GM12878 (cell line): Measurements from ENCODE around the gene OR1J2. TPM values are rescaled to one million over a fixed set of nuclear protein-coding genes. Genes with fewer than 3 reads are reported as not detected.

Experiments used
- ATAC-seq: fragments of 200-7000 bp; cut with Tn5 transposase; 3 replicates; pipeline ENCODE4 v1.9.1; 2020; ENCODE audit warnings: mild to moderate bottlenecking, moderate library complexity
- Bru-seq: library from RNA; stranded (reverse); fragments of 400-500 nt; gene quantifications from one replicate; lab custom pipeline; 2021; lab: Mats Ljungman, UMichigan
- BruChase-seq, 2 experiments: library from RNA; stranded (reverse); fragments of 400-500 nt; gene quantifications; one replicate each; lab custom pipeline; 2021; lab: Mats Ljungman, UMichigan
- BruUV-seq: library from RNA; stranded (reverse); fragments of 400-500 nt; replicated peaks from 2 replicates; lab custom pipeline; 2021; lab: Mats Ljungman, UMichigan
- CTCF ChIA-PET: fragments of 300-600 bp; sonication (Branson Sonifier 250); formaldehyde crosslinking; extraction: SDS; loops from one replicate; lab custom pipeline; 2021; ENCODE audit warnings: inconsistent platforms; lab: Yijun Ruan, JAX
- POLR2A ChIA-PET: fragments of 350-600 bp; formaldehyde crosslinking; extraction: SDS; loops from one replicate; lab custom pipeline; 2021; ENCODE audit warnings: inconsistent platforms; lab: Charles Lee
- RAD21 ChIA-PET: fragments of 300-600 bp; sonication (Branson Sonifier 250); formaldehyde crosslinking; loops from one replicate; lab custom pipeline; 2023; ENCODE audit warnings: antibody characterized with exemption; ENCODE audit not compliant: unreplicated experiment; lab: Charles Lee
- SMC1A ChIA-PET: fragments of 300-600 bp; sonication (Branson Sonifier 250); formaldehyde crosslinking; loops from one replicate; lab custom pipeline; 2023; ENCODE audit not compliant: unreplicated experiment, uncharacterized antibody; lab: Charles Lee
- DNase-seq: peaks from one replicate; pipeline ENCODE4 v3.0.0-alpha.2; 2011; ENCODE audit warnings: low read depth, low spot score
- FAIRE-seq: peaks from 3 replicates; lab custom pipeline; 2011; peaks lifted over from hg19 to GRCh38; lab: Jason Lieb, UNC
- H2AFZ ChIP-seq: 2 replicates; pipeline ENCODE4 v1.6.0; 2011; ENCODE audit warnings: low read depth, low read length, control low read depth; ENCODE audit not compliant: control insufficient read depth
- H3K27ac ChIP-seq: 2 replicates; pipeline ENCODE4 v1.5.1; 2011; ENCODE audit warnings: control low read depth; ENCODE audit not compliant: control insufficient read depth, insufficient read depth
- H3K27me3 ChIP-seq, 2 experiments: replicated peaks in 1 of 2; 2 replicates each; pipeline versions ENCODE4 v1.6.0 to v1.6.1; 2011; ENCODE audit warnings: low read length in 1 of 2; ENCODE audit not compliant: control insufficient read depth in 2 of 2, insufficient read depth in 2 of 2
- H3K36me3 ChIP-seq, 2 experiments: 2 replicates each; pipeline ENCODE4 v1.5.1; 2011; ENCODE audit warnings: low read length in 1 of 2; ENCODE audit not compliant: control insufficient read depth in 2 of 2, insufficient read depth in 2 of 2
- H3K4me1 ChIP-seq: 2 replicates; pipeline ENCODE4 v1.6.1; 2011; ENCODE audit warnings: mild to moderate bottlenecking, low read length, moderate library complexity, mixed read lengths; ENCODE audit not compliant: control insufficient read depth, insufficient read depth
- H3K4me2 ChIP-seq: 2 replicates; pipeline ENCODE4 v1.6.0; 2011; ENCODE audit warnings: control low read depth; ENCODE audit not compliant: control insufficient read depth, insufficient read depth
- H3K4me3 ChIP-seq: fragments of 200-600 bp; sonication (generic); 2 replicates; pipeline ENCODE4 v1.5.1; 2016
- H3K79me2 ChIP-seq: 2 replicates; pipeline ENCODE4 v1.6.0; 2011; ENCODE audit warnings: low read length; ENCODE audit not compliant: control insufficient read depth, insufficient read depth
- H3K9ac ChIP-seq: 2 replicates; pipeline ENCODE4 v1.8.0; 2011; ENCODE audit warnings: low read length, control low read depth, mixed read lengths; ENCODE audit not compliant: control insufficient read depth, insufficient read depth
- H3K9me3 ChIP-seq: replicated peaks from 3 replicates; pipeline ENCODE4 v1.5.1; 2011; ENCODE audit warnings: mild to moderate bottlenecking, low read length; ENCODE audit not compliant: control insufficient read depth, insufficient read depth
- H4K20me1 ChIP-seq: 2 replicates; pipeline ENCODE4 v1.6.0; 2011; ENCODE audit not compliant: control insufficient read depth, insufficient read depth
- CUX1 ChIP-seq: IDR thresholded peaks from 2 replicates; pipeline ENCODE4 v1.6.1; 2012; ENCODE audit warnings: improper control_type of control experiment, low read depth, low read length; ENCODE audit not compliant: insufficient replicate concordance
- DPF2 ChIP-seq: fragments of 450-650 bp; IDR thresholded peaks from 2 replicates; pipeline ENCODE4 v1.6.1; 2017; ENCODE audit warnings: mild to moderate bottlenecking
- EED ChIP-seq: sonication (generic); IDR thresholded peaks from 2 replicates; pipeline ENCODE4 v1.6.1; 2016; ENCODE audit warnings: antibody characterized with exemption, low read depth
- ETV6 ChIP-seq, 2 experiments: fragments of 450-650 bp in 1 of 2; IDR thresholded peaks in 1 of 2; conservative IDR thresholded peaks in 1 of 2; 2 replicates each; pipeline ENCODE4 v1.6.1; 2014; ENCODE audit warnings: antibody characterized with exemption in 1 of 2, borderline replicate concordance in 1 of 2, low read depth in 1 of 2, mild to moderate bottlenecking in 1 of 2, moderate library complexity in 1 of 2
- HDGF ChIP-seq: fragments of 450-650 bp; IDR thresholded peaks from 2 replicates; pipeline ENCODE4 v1.6.1; 2016; ENCODE audit warnings: antibody characterized with exemption
- KAT2A ChIP-seq: conservative IDR thresholded peaks from 2 replicates; pipeline ENCODE4 v1.6.1; 2011; ENCODE audit warnings: low read depth, low read length; ENCODE audit not compliant: control insufficient read depth
- MTA2 ChIP-seq: fragments of 450-650 bp; IDR thresholded peaks from 2 replicates; pipeline ENCODE4 v1.6.1; 2016; ENCODE audit warnings: low read depth, mild to moderate bottlenecking, moderate library complexity
- PKNOX1 ChIP-seq: fragments of 450-650 bp; IDR thresholded peaks from 2 replicates; pipeline ENCODE4 v1.6.1; 2016; ENCODE audit warnings: mild to moderate bottlenecking
- RAD21 ChIP-seq: IDR thresholded peaks from 2 replicates; pipeline ENCODE4 v1.6.1; 2011; ENCODE audit warnings: mild to moderate bottlenecking, low read depth, low read length, moderate library complexity; ENCODE audit not compliant: insufficient read depth
- RAD51 ChIP-seq: fragments of 450-650 bp; IDR thresholded peaks from 2 replicates; pipeline ENCODE4 v1.6.1; 2016; ENCODE audit warnings: moderate library complexity, mild to moderate bottlenecking, inconsistent platforms
- ZNF24 ChIP-seq: fragments of 450-650 bp; IDR thresholded peaks from 2 replicates; pipeline ENCODE4 v1.6.1; 2017; ENCODE audit warnings: antibody characterized with exemption, mild to moderate bottlenecking
- WGBS: methylation state at CpG from one replicate; pipeline ENCODE4 v1.1.6; 2016; ENCODE audit warnings: low lambda C conversion rate; ENCODE audit not compliant: insufficient replicate concordance, insufficient coverage; ENCODE audit errors: missing lambda C conversion rate; 5-methylcytosine and 5-hydroxymethylcytosine counted together
- in situ Hi-C: fragments of 300-500 bp; cut with MboI; formaldehyde crosslinking; loops from 9 replicates; pipeline ENCODE4 v1.14.3; 2018; ENCODE audit warnings: mixed read lengths
- intact Hi-C: fragments of 100-400 bp; cut with micrococcal nuclease; formaldehyde crosslinking; loops from one replicate; pipeline ENCODE4 v1.14.2; 2022; ENCODE audit not compliant: unreplicated experiment
- long read RNA-seq, 2 experiments: library from polyadenylated mRNA; unstranded; transcript quantifications; one replicate each; pipeline ENCODE4 v2.0.0, GENCODE V29; 2019 to 2020
- polyA minus RNA-seq, 3 experiments: library from RNA; depleted of rRNA, polyadenylated mRNA; stranded (reverse); fragments of >200 nt; gene quantifications; 2 replicates each; pipeline ENCODE4 v1.2.3, GENCODE V29; 2011
- polyA plus RNA-seq, 11 experiments: library from polyadenylated mRNA; depleted of rRNA in 4 of 11; unstranded in 6 of 11; stranded (reverse) in 5 of 11; fragments of >200 nt; fragmentation: Nextera tagmentation in 4 of 11; fragmentation: Illumina TruSeq in 1 of 11; extraction: Ambion mirVana in 4 of 11; extraction: Trizol in 1 of 11; gene quantifications; 1 replicate in 1 of 11; 2 replicates in 10 of 11; pipeline versions ENCODE4 v1.2.1 to v1.2.3, GENCODE V29; 2011 to 2016; ENCODE audit warnings: inconsistent platforms in 2 of 11, missing spikeins in 2 of 11, low read depth in 1 of 11
- total RNA-seq, 4 experiments: library from RNA; depleted of rRNA in 3 of 4; stranded (reverse); fragments of >200 nt in 3 of 4; fragmentation: Illumina TruSeq in 1 of 4; extraction: Trizol in 1 of 4; gene quantifications; 2 replicates each; pipeline versions ENCODE4 v1.2.1 to v1.2.3, GENCODE V29; 2013 to 2021
- TF ChIP-seq, protein P1 (sequence below): IDR thresholded peaks from 2 replicates; pipeline ENCODE4 v1.6.1; 2011; ENCODE audit warnings: low read depth, low read length, improper control_type of control experiment, borderline replicate concordance
- TF ChIP-seq, protein P2 (sequence below): IDR thresholded peaks from 2 replicates; pipeline ENCODE4 v1.6.1; 2011; ENCODE audit warnings: mild to moderate bottlenecking, low read depth, low read length, moderate library complexity; ENCODE audit not compliant: insufficient replicate concordance

The OR1J2 gene
- 1.6 and 1.8 TPM in 2 replicates for total RNA-seq (2013; cell fraction: nucleolus; rRNA removed)
- total RNA-seq (2014; rRNA removed) (not detected in 2 replicates), total RNA-seq (2014; rRNA removed; fragmentation: Illumina TruSeq; extraction: Trizol) (not detected in 2 replicates), total RNA-seq (2021) (not detected in 2 replicates), polyA plus RNA-seq (2011; rRNA removed) (0.07 and 0.16 TPM in 2 replicates), polyA plus RNA-seq (2014; fragmentation: Illumina TruSeq; extraction: Trizol) (not detected in 2 replicates), polyA plus RNA-seq (2014; fragmentation: Nextera tagmentation; extraction: Ambion mirVana) (not detected), polyA plus RNA-seq (2014; rRNA removed) (not detected in 2 replicates), polyA plus RNA-seq (2016; fragmentation: Nextera tagmentation; extraction: Ambion mirVana) (not detected), polyA minus RNA-seq (2011; rRNA and poly(A)+ RNA removed) (0.80 and 1.1 TPM in 2 replicates), Bru-seq, nascent RNA (not detected), BruChase-seq, experiment 1, labeled RNA remaining after a 6-hour chase (not detected), BruChase-seq, experiment 2, labeled RNA remaining after a 2-hour chase (percentile 23 among the genes with signal in this experiment)
- not detected for polyA plus RNA-seq (2011; ENCODE audit: low read depth)
- polyA plus RNA-seq (2011; cell fraction: cytosol; rRNA removed): 0.18 TPM in 1 of 2 replicates, not detected in the other
- polyA plus RNA-seq (2011; cell fraction: nucleus; rRNA removed): 0.25 and 0.30 TPM in 2 replicates
- polyA plus RNA-seq (2012): not detected in 2 replicates
- not detected in 2 replicates for polyA minus RNA-seq (2011; cell fraction: cytosol; rRNA and poly(A)+ RNA removed)
- 2.0 and 2.2 TPM in 2 replicates for polyA minus RNA-seq (2011; cell fraction: nucleus; rRNA and poly(A)+ RNA removed)
- long read RNA-seq, experiment 1: 0 reads
- long read RNA-seq, experiment 2: 0 reads

DNA sequence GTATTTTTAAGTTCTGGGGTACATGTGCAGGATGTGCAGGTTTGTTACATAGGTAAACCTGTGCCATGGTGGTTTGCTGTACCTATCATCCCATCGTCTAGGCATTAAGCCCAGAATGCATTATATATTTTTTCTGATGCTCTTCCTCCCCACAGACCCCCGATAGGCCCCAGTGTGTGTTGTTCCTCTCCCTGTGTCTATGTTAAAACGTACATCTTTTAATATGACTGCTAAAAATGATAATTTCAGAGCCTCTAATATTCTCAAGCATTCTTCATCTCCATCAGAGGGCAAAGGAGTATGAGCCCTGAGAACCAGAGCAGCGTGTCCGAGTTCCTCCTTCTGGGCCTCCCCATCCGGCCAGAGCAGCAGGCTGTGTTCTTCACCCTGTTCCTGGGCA, at the start of gene OR1J2:
OR1J2 (plus strand) TSS at position 301 of the 400 bp plus-strand sequence; CDS start at position 301, 0 bp downstream.
- FAIRE-seq (no peak), ATAC-seq (no peak), DNase-seq (no peak)
- no peaks in the 10 kb centered on the region for H4K20me1 ChIP-seq
- ChIA-PET RAD21 (no interaction called here), POLR2A (no interaction called here), SMC1A (no interaction called here), CTCF (no interaction called here)
- intact Hi-C loops: no loop called here
- no peak within 1 kb of the TSS for H3K9ac ChIP-seq
- H3K4me1 ChIP-seq: no peaks in the 10 kb centered on the region
- H3K27me3 ChIP-seq: no peaks in the 10 kb centered on the region; a peak in 1 of 4 replicates
- in situ Hi-C loops: no loop called here
- no peak within 1 kb of the TSS for H3K27ac ChIP-seq
- no peaks in the 10 kb centered on the region for H3K36me3 ChIP-seq
- H3K9me3 ChIP-seq: no peaks in the 10 kb centered on the region
- H2AFZ ChIP-seq: no peak within 1 kb of the TSS
- no peaks in the 10 kb centered on the region for H3K79me2 ChIP-seq
- BruUV-seq: no TSS peak
- H3K4me3 ChIP-seq: no peak within 1 kb of the TSS
- H3K4me2 ChIP-seq: no peak within 1 kb of the TSS
- WGBS: 18% methylated on average over 6 of the region's 6 CpGs
- TF ChIP-seq KAT2A: no peak
- no peak for TF ChIP-seq MTA2
- TF ChIP-seq RAD21: no peak
- no peak for TF ChIP-seq RAD51
- no peak for TF ChIP-seq ETV6 (conservative IDR thresholded peaks at IDR 0.05 in 1 of 2, IDR thresholded peaks at IDR 0.05 in 1 of 2; ENCODE audit: borderline replicate concordance in 1 of 2, low read depth in 1 of 2)
- no peak for TF ChIP-seq DPF2
- TF ChIP-seq PKNOX1: no peak
- no peak for TF ChIP-seq CUX1
- TF ChIP-seq EED: no peak
- TF ChIP-seq, protein P1, sequence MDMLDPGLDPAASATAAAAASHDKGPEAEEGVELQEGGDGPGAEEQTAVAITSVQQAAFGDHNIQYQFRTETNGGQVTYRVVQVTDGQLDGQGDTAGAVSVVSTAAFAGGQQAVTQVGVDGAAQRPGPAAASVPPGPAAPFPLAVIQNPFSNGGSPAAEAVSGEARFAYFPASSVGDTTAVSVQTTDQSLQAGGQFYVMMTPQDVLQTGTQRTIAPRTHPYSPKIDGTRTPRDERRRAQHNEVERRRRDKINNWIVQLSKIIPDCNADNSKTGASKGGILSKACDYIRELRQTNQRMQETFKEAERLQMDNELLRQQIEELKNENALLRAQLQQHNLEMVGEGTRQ: no peak
- TF ChIP-seq HDGF: no peak
- TF ChIP-seq, protein P2, sequence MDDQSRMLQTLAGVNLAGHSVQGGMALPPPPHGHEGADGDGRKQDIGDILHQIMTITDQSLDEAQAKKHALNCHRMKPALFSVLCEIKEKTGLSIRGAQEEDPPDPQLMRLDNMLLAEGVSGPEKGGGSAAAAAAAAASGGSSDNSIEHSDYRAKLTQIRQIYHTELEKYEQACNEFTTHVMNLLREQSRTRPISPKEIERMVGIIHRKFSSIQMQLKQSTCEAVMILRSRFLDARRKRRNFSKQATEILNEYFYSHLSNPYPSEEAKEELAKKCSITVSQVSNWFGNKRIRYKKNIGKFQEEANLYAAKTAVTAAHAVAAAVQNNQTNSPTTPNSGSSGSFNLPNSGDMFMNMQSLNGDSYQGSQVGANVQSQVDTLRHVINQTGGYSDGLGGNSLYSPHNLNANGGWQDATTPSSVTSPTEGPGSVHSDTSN: no peak
- TF ChIP-seq ZNF24: no peak
